ENCODE data around the gene KCNMB4. TPM values are rescaled to one million over a fixed set of nuclear protein-coding genes. Genes with fewer than 3 reads are reported as not detected.
"Not testable (repeated sequence)": the region's sequence is repeated elsewhere in the genome, so short reads cannot be mapped to it uniquely, and the experiment has no call there.

Gene KCNMB4
- total RNA-seq, 1 experiment from 2014 or later: 0.58 TPM

GRCh38 chr12:70372881-70373280 lies 6.8 kb downstream of the KCNMB4 start:
- no peak for DNase-seq (ENCODE audit: low spot score)

- DNase-seq (ENCODE audit: low spot score): no peak
These were observed 13.8 kb downstream of the KCNMB4 start for GRCh38 chr12:70379846-70380245.

GRCh38 chr12:70383484-70383883 lies 17.4 kb downstream of the KCNMB4 start:
- no peak for DNase-seq (ENCODE audit: low spot score)

GRCh38 chr12:70383886-70384285 lies 17.8 kb downstream of the KCNMB4 start:
- no peak for DNase-seq (ENCODE audit: low spot score)

GRCh38 chr12:70386771-70387170 lies 20.7 kb downstream of the KCNMB4 start:
- DNase-seq (ENCODE audit: low spot score): no peak

- DNase-seq (ENCODE audit: low spot score): no peak
These were observed 23.6 kb downstream of the KCNMB4 start for GRCh38 chr12:70389678-70390077.

GRCh38 chr12:70392631-70393030 lies 26.5 kb downstream of the KCNMB4 start:
- not testable (repeated sequence) for DNase-seq (ENCODE audit: low spot score)

- no peak for DNase-seq (ENCODE audit: low spot score)
These were observed 27.9 kb downstream of the KCNMB4 start for GRCh38 chr12:70393787-70394499.

- no peak for DNase-seq (ENCODE audit: low spot score)
These were observed 31.9 kb downstream of the KCNMB4 start for GRCh38 chr12:70398002-70398401.

GRCh38 chr12:70398862-70399261 lies 32.8 kb downstream of the KCNMB4 start:
- DNase-seq (ENCODE audit: low spot score): no peak

GRCh38 chr12:70399311-70399710 lies 33.2 kb downstream of the KCNMB4 start:
- DNase-seq (ENCODE audit: low spot score): no peak

GRCh38 chr12:70400124-70400523 lies 34.0 kb downstream of the KCNMB4 start:
- no peak for DNase-seq (ENCODE audit: low spot score)

- DNase-seq (ENCODE audit: low spot score): peak; percentile 44
These were observed 36.5 kb downstream of the KCNMB4 start for GRCh38 chr12:70402597-70402996.

GRCh38 chr12:70403826-70404225 lies 37.7 kb downstream of the KCNMB4 start:
- no peak for DNase-seq (ENCODE audit: low spot score)

- no peak for DNase-seq (ENCODE audit: low spot score)
These were observed 42.1 kb downstream of the KCNMB4 start for GRCh38 chr12:70408004-70408790.

GRCh38 chr12:70415987-70416386 lies 49.9 kb downstream of the KCNMB4 start:
- DNase-seq (ENCODE audit: low spot score): no peak

- no peak for DNase-seq (ENCODE audit: low spot score)
These were observed 51.0 kb downstream of the KCNMB4 start for GRCh38 chr12:70417121-70417520.

GRCh38 chr12:70418101-70418500 lies 52.0 kb downstream of the KCNMB4 start:
- no peak for DNase-seq (ENCODE audit: low spot score)

- no peak for DNase-seq (ENCODE audit: low spot score)
These were observed 56.5 kb downstream of the KCNMB4 start for GRCh38 chr12:70422631-70423030.

GRCh38 chr12:70426620-70427019 lies 60.5 kb downstream of the KCNMB4 start:
- no peak for DNase-seq (ENCODE audit: low spot score)

GRCh38 chr12:70427611-70428010 lies 61.5 kb downstream of the KCNMB4 start:
- no peak for DNase-seq (ENCODE audit: low spot score)

- no peak for DNase-seq (ENCODE audit: low spot score)
These were observed 64.3 kb downstream of the KCNMB4 start for GRCh38 chr12:70430400-70430799.

- no peak for DNase-seq (ENCODE audit: low spot score)
These were observed 70.7 kb downstream of the KCNMB4 start for GRCh38 chr12:70436836-70437235.

Measured in HT-29 (cell line).